GM12878 (cell line): Measurements from ENCODE around the gene PLCD1. TPM values are rescaled to one million over a fixed set of nuclear protein-coding genes. Genes with fewer than 3 reads are reported as not detected.

ENCODE experiments used
- ASH2L ChIP-seq: fragments of 300-600, 200-600 bp; sonication (generic); IDR thresholded peaks from 2 replicates; pipeline ENCODE4 v1.6.1; 2017; ENCODE audit warnings: low read depth, mild to moderate bottlenecking, borderline replicate concordance
- CBX5 ChIP-seq: sonication (generic); IDR thresholded peaks from 2 replicates; pipeline ENCODE4 v1.6.1; 2016; ENCODE audit warnings: low read depth, moderate library complexity, mild to moderate bottlenecking, inconsistent platforms
- EP300 ChIP-seq, 2 experiments: fragments of 150-350 bp in 1 of 2; IDR thresholded peaks; 2 replicates each; pipeline ENCODE4 v1.6.1; 2011 to 2012; ENCODE audit warnings: low read depth in 2 of 2, low read length in 2 of 2, borderline replicate concordance in 1 of 2, improper control_type of control experiment in 1 of 2, inconsistent platforms in 1 of 2; ENCODE audit not compliant: control insufficient read depth in 1 of 2
- NBN ChIP-seq: fragments of 450-650 bp; IDR thresholded peaks from 2 replicates; pipeline ENCODE4 v1.6.1; 2016
- NFYA ChIP-seq: IDR thresholded peaks from 2 replicates; pipeline ENCODE4 v1.6.1; 2011; ENCODE audit warnings: low read depth, mild to moderate bottlenecking, low read length, improper control_type of control experiment, borderline replicate concordance
- NFYB ChIP-seq: IDR thresholded peaks from 2 replicates; pipeline ENCODE4 v1.6.1; 2011; ENCODE audit warnings: low read depth, mild to moderate bottlenecking, low read length, improper control_type of control experiment, moderate library complexity; ENCODE audit not compliant: insufficient read depth
- POU2F2 ChIP-seq: IDR thresholded peaks from 3 replicates; pipeline ENCODE4 v1.6.1; 2011; ENCODE audit warnings: low read depth, mild to moderate bottlenecking, low read length, borderline replicate concordance
- SMARCA5 ChIP-seq: fragments of 450-650 bp; IDR thresholded peaks from 2 replicates; pipeline ENCODE4 v1.6.1; 2017; ENCODE audit warnings: mild to moderate bottlenecking
- polyA plus RNA-seq, 11 experiments: library from polyadenylated mRNA; depleted of rRNA in 4 of 11; unstranded in 6 of 11; stranded (reverse) in 5 of 11; fragments of >200 nt; fragmentation: Nextera tagmentation in 4 of 11; fragmentation: Illumina TruSeq in 1 of 11; extraction: Ambion mirVana in 4 of 11; extraction: Trizol in 1 of 11; gene quantifications; 1 replicate in 1 of 11; 2 replicates in 10 of 11; pipeline versions ENCODE4 v1.2.1 to v1.2.3, GENCODE V29; 2011 to 2016; ENCODE audit warnings: inconsistent platforms in 2 of 11, missing spikeins in 2 of 11, low read depth in 1 of 11
- total RNA-seq, 4 experiments: library from RNA; depleted of rRNA in 3 of 4; stranded (reverse); fragments of >200 nt in 3 of 4; fragmentation: Illumina TruSeq in 1 of 4; extraction: Trizol in 1 of 4; gene quantifications; 2 replicates each; pipeline versions ENCODE4 v1.2.1 to v1.2.3, GENCODE V29; 2013 to 2021
- TF ChIP-seq, protein P1 (sequence below): fragments of 450-650 bp; IDR thresholded peaks from 2 replicates; pipeline ENCODE4 v1.6.1; 2017; ENCODE audit warnings: mild to moderate bottlenecking, moderate library complexity

PLCD1 gene
- total and polyA plus RNA-seq, 10 of the 15 experiments (the other 5 are each of a cell fraction or from before 2014, with no cell fraction given): 0.20 to 3.9 (median 1.2) TPM; not detected in 1

DNA sequence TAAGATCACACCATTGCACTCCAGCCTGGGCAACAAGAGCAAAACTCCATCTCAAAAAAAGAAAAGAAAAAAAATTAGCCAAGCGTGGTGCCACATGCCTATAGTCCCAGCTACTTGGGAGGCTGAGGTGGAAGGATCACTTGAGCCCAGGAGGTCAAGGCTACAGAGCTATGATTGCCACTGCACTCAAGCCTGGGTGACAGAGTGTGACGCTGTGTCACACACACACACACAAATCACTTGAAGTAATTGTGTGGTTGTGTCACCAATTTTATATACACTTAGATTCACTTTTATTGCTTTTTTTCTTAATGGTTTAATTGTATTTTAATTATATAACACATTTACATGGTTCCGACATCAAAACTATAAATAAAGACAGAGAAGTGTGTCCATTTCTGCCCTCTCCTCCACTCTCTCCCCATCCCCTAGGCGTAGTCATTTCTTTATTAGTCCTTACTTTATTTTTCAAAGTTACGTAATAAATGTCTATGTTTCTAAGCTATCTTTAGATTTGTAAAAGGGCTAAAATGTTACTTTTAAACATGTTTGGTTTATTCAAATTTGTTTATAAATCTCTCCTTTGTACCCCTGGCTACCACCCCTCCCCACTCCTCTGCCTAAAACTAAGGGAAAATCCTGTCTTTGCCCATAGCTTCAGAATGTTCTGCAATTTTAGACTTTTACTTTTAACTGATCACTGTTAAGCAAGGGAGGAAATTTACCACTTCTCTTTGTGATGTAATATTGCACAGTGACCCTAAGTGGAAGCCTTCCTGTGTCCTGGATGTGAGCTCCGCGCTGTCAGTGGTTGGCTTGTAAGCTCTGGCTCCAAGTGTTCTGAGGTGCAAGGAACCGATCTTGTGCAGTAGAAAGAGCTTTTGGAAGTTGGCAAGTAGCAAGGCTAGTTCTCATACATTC, 49.6 kb downstream of the PLCD1 start (continued):
- TF ChIP-seq, protein P1, sequence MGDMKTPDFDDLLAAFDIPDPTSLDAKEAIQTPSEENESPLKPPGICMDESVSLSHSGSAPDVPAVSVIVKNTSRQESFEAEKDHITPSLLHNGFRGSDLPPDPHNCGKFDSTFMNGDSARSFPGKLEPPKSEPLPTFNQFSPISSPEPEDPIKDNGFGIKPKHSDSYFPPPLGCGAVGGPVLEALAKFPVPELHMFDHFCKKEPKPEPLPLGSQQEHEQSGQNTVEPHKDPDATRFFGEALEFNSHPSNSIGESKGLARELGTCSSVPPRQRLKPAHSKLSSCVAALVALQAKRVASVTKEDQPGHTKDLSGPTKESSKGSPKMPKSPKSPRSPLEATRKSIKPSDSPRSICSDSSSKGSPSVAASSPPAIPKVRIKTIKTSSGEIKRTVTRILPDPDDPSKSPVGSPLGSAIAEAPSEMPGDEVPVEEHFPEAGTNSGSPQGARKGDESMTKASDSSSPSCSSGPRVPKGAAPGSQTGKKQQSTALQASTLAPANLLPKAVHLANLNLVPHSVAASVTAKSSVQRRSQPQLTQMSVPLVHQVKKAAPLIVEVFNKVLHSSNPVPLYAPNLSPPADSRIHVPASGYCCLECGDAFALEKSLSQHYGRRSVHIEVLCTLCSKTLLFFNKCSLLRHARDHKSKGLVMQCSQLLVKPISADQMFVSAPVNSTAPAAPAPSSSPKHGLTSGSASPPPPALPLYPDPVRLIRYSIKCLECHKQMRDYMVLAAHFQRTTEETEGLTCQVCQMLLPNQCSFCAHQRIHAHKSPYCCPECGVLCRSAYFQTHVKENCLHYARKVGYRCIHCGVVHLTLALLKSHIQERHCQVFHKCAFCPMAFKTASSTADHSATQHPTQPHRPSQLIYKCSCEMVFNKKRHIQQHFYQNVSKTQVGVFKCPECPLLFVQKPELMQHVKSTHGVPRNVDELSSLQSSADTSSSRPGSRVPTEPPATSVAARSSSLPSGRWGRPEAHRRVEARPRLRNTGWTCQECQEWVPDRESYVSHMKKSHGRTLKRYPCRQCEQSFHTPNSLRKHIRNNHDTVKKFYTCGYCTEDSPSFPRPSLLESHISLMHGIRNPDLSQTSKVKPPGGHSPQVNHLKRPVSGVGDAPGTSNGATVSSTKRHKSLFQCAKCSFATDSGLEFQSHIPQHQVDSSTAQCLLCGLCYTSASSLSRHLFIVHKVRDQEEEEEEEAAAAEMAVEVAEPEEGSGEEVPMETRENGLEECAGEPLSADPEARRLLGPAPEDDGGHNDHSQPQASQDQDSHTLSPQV: no peak
- TF ChIP-seq CBX5 (no peak), NBN (no peak), SMARCA5 (no peak), EP300 (IDR thresholded peaks at IDR 0.05; ENCODE audit: borderline replicate concordance in 1 of 2, control insufficient read depth in 1 of 2, low read depth in 2 of 2, low read length in 2 of 2) (no peak), POU2F2 (no peak), NFYA (no peak), NFYB (no peak), ASH2L (no peak)
